Kidney (tissue), 14 donors: ENCODE data around the gene PSMA4. TPM values are rescaled to one million over a fixed set of nuclear protein-coding genes. Genes with fewer than 3 reads are reported as not detected.

Source experiments
- DNase-seq, 5 donors: peaks; one replicate each; pipeline ENCODE4 v3.0.0-alpha.2; 2013 to 2020
- FAIRE-seq: peaks from 2 replicates; lab custom pipeline; 2012; peaks lifted over from hg19 to GRCh38; lab: Jason Lieb, UNC
- H3K27ac ChIP-seq, 2 donors: one replicate each; pipeline ENCODE4 v1.7.0; 2013; ENCODE audit warnings: low read depth in 2 of 2, low read length in 2 of 2, inconsistent platforms in 1 of 2
- H3K27me3 ChIP-seq: one replicate; pipeline ENCODE4 v1.7.1; 2013; ENCODE audit warnings: low read length, inconsistent platforms; ENCODE audit not compliant: control insufficient read depth, insufficient read depth
- H3K36me3 ChIP-seq, 3 donors: one replicate each; pipeline versions ENCODE4 v1.7.0 to v1.7.1; 2013; ENCODE audit warnings: low read length in 3 of 3, control low read depth in 1 of 3, inconsistent platforms in 1 of 3; ENCODE audit not compliant: insufficient read depth in 3 of 3, control insufficient read depth in 2 of 3
- H3K4me1 ChIP-seq, 3 donors: one replicate each; pipeline versions ENCODE4 v1.7.0 to v1.7.1; 2013; ENCODE audit warnings: low read length in 3 of 3, inconsistent platforms in 1 of 3, low read depth in 1 of 3; ENCODE audit not compliant: control insufficient read depth in 2 of 3, insufficient read depth in 2 of 3
- H3K4me3 ChIP-seq, 3 donors: one replicate each; pipeline versions ENCODE4 v1.7.0 to v1.8.1; 2013; ENCODE audit warnings: low read length in 3 of 3, control low read depth in 1 of 3, inconsistent platforms in 1 of 3
- H3K9ac ChIP-seq, 3 donors: one replicate each; pipeline versions ENCODE4 v1.7.0 to v1.7.1; 2013; ENCODE audit warnings: low read length in 3 of 3, control low read depth in 1 of 3, inconsistent platforms in 1 of 3
- H3K9me3 ChIP-seq, 3 donors: one replicate each; pipeline versions ENCODE4 v1.7.0 to v1.7.1; 2013; ENCODE audit warnings: low read length in 3 of 3, control low read depth in 1 of 3, inconsistent platforms in 1 of 3; ENCODE audit not compliant: control insufficient read depth in 2 of 3, insufficient read depth in 1 of 3
- intact Hi-C: fragments of 100-400 bp; cut with DNase I; formaldehyde crosslinking; loops from one replicate; pipeline ENCODE4 v1.11.1; 2022
- polyA plus RNA-seq: library from polyadenylated mRNA; stranded (reverse); fragments of 350-450 nt; fragmentation: Illumina TruSeq; extraction: RNeasy Lipid Tissue Mini Kit (QIAGEN cat#74804); gene quantifications from one replicate; pipeline ENCODE4 v1.2.3, GENCODE V29; 2014; ENCODE audit warnings: low read depth, low replicate concordance; ENCODE audit not compliant: insufficient read depth
- total RNA-seq: library from RNA; stranded (reverse); fragmentation: NEBNext Ultra II Directional; extraction: Animal tissue kit (Norgen Biotek cat#: 25700); gene quantifications from one replicate; pipeline ENCODE4 v1.2.1, GENCODE V29; 2021
- TF ChIP-seq, protein P1 (sequence below): IDR thresholded peaks from 3 replicates; pipeline ENCODE4 v1.5.1; 2012; ENCODE audit warnings: mild to moderate bottlenecking, moderate library complexity, borderline replicate concordance; ENCODE audit not compliant: insufficient read depth; ENCODE audit errors: extremely low read depth
- donor health status: control.
- donor health status: control.
- donor health status: control.
- donor health status: control.
- donor health status: control.
- donor health status: DM: yes; HTN: yes; CAD: no.
- donor health status: Normal renal cell carcinoma (clear cell type).

The PSMA4 gene
- total and polyA plus RNA-seq, 2 donors from 2014 or later = 118 to 200 TPM

- intact Hi-C loops = no loop called here
- DNase-seq (no peak), FAIRE-seq (no peak)
- Histone ChIP-seq H3K9ac (no peak overlapping the region), H3K36me3 (peaks cover 0 to 2% (median 0%) of the 10 kb centered on the region in 3 donors), H3K27me3 (no peaks in the 10 kb centered on the region), H3K27ac (no peak overlapping the region), H3K9me3 (no peaks in the 10 kb centered on the region), H3K4me1 (no peaks in the 10 kb centered on the region), H3K4me3 (no peak overlapping the region)
- TF ChIP-seq, protein P1, sequence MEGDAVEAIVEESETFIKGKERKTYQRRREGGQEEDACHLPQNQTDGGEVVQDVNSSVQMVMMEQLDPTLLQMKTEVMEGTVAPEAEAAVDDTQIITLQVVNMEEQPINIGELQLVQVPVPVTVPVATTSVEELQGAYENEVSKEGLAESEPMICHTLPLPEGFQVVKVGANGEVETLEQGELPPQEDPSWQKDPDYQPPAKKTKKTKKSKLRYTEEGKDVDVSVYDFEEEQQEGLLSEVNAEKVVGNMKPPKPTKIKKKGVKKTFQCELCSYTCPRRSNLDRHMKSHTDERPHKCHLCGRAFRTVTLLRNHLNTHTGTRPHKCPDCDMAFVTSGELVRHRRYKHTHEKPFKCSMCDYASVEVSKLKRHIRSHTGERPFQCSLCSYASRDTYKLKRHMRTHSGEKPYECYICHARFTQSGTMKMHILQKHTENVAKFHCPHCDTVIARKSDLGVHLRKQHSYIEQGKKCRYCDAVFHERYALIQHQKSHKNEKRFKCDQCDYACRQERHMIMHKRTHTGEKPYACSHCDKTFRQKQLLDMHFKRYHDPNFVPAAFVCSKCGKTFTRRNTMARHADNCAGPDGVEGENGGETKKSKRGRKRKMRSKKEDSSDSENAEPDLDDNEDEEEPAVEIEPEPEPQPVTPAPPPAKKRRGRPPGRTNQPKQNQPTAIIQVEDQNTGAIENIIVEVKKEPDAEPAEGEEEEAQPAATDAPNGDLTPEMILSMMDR = no peak
Observed at GRCh38 chr15:78527325-78527724, 12.9 kb upstream of the PSMA4 start.

DNA sequence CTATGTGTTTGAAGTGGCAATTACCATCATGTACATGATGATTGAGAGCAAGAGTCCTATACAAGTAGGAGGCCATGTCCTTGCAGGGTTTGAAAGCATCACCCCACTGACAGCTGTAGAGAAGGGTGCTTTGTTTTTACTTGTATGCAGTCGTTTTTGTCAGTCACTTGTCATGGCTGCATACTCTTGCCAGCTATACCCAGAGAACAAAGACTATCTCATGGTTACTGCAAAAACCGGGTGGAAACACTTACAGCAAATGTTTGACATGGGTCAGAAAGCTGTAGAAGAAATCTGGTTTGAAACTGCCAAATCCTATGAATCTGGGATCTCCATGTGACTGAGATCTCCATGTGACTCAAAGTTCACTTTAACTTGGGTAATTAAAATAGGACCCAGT lies 6.9 kb upstream of the PSMA4 start:
- no peak for FAIRE-seq
- H3K27me3 ChIP-seq = no peaks in the 10 kb centered on the region

DNA sequence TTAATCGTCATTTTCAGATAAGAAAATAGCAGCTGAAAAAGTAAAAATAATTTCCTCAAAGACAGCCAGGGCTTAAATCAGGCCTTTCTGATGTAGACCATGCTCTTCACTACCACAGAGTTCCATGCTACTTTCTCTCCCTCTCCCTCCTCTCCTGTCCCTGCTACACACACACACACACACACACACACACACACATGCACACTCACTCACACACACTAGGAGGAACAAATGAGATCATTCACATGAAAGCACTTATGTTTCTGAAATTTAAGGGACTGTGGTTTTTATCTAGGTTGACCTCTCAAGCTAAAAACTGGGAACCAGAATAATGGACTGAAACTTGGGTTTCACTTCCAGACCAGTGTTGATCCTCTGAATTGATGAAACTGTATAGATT lies 4.1 kb upstream of the PSMA4 start:
- H3K4me1 ChIP-seq = no peaks in the 10 kb centered on the region
- DNase-seq (no peak), FAIRE-seq (no peak)
- H3K36me3 ChIP-seq = no peaks in the 10 kb centered on the region
- H3K9me3 ChIP-seq = no peaks in the 10 kb centered on the region
- H3K9ac ChIP-seq = no peak overlapping the region
- TF ChIP-seq, protein P1 = no peak
- intact Hi-C loops = no loop called here
- H3K27me3 ChIP-seq = no peaks in the 10 kb centered on the region
- no peak overlapping the region for H3K4me3 ChIP-seq
- H3K27ac ChIP-seq = no peak overlapping the region

More for the DNA sequence above, 6.9 kb upstream of the PSMA4 start:
- TF ChIP-seq, protein P1 = no peak
- Histone ChIP-seq H3K9me3 (no peaks in the 10 kb centered on the region), H3K36me3 (no peaks in the 10 kb centered on the region), H3K27ac (no peak overlapping the region), H3K4me3 (no peak overlapping the region), H3K4me1 (no peaks in the 10 kb centered on the region), H3K9ac (no peak overlapping the region)
- no peak for DNase-seq
- intact Hi-C loops = no loop called here

DNA sequence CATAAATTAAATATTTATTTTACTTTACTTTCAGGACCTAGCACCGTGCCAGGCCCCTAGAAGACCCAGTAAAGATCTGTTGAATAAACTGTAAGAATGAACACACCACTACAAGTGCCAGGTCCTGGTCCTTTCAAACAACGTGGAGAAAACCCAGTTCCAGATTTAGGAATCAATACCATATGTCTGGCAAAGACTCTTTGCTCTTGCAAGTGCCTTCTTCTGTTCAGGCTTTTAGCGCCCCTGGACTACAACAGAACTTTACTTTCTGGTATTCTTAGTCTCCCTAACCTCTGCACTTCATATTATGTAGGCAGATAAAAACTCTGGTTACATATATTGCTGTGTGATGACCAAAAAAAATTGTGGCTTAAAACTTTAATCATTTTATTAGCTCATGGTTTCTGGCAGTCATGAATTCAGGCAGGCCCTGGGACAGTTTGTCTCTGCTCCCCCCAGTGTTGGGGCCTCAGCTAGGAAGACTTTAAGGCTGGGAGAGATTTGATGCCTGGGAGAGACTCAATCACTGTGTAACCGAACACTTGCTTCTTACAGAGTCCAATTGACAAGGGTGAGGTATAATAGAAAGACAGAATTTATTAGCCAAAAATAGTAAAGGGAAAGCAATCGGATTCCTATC lies 2.9 kb upstream of the PSMA4 start:
- FAIRE-seq = no peak
- no peak overlapping the region for H3K27ac ChIP-seq
- no peaks in the 10 kb centered on the region for H3K27me3 ChIP-seq
- H3K36me3 ChIP-seq = peaks cover 0 to 2% (median 2%) of the 10 kb centered on the region in 3 donors
- no peak overlapping the region for H3K9ac ChIP-seq
- H3K4me3 ChIP-seq = no peak overlapping the region
- intact Hi-C loops = no loop called here
- no peaks in the 10 kb centered on the region for H3K9me3 ChIP-seq
- peaks cover 0 to 2% (median 0%) of the 10 kb centered on the region in 3 donors for H3K4me1 ChIP-seq
- TF ChIP-seq, protein P1 = no peak
- no peak for DNase-seq
